Measurements from ENCODE around the gene ARTN. TPM values are rescaled to one million over a fixed set of nuclear protein-coding genes. Genes with fewer than 3 reads are reported as not detected.

Gene ARTN
- total RNA-seq, 2 donors from 2014 or later = 1.2 TPM; not detected in 1

- H3K27ac Mint-ChIP-seq = peak overlapping the region; percentile 30 to 91
- H3K4me3 Mint-ChIP-seq = peak overlapping the region; percentile 89
- H3K4me1 Mint-ChIP-seq (ENCODE audit: low read depth in 2 of 2) = peaks cover 54% of the 10 kb centered on the region in 2 donors
- DNase-seq (ENCODE audit: low spot score) (no peak), ATAC-seq (no peak)
- H3K36me3 Mint-ChIP-seq = peaks cover 24% of the 10 kb centered on the region
- no peaks in the 10 kb centered on the region for H3K9me3 Mint-ChIP-seq
- H3K27me3 Mint-ChIP-seq = no peaks in the 10 kb centered on the region
These were observed 42.4 kb downstream of the ARTN start for GRCh38 chr1:43976045-43976444.

- no peak for DNase-seq (ENCODE audit: low spot score)
- peak overlapping the region; percentile 0 to 14 for H3K27ac Mint-ChIP-seq
- ATAC-seq = no peak
- peaks cover 24% of the 10 kb centered on the region for H3K36me3 Mint-ChIP-seq
- no peaks in the 10 kb centered on the region for H3K9me3 Mint-ChIP-seq
- peaks cover 51 to 54% of the 10 kb centered on the region in 2 donors for H3K4me1 Mint-ChIP-seq (ENCODE audit: low read depth in 2 of 2)
- peak overlapping the region; percentile 89 for H3K4me3 Mint-ChIP-seq
- H3K27me3 Mint-ChIP-seq = no peaks in the 10 kb centered on the region
These were observed 43.3 kb downstream of the ARTN start for GRCh38 chr1:43976890-43977289.

GRCh38 chr1:43977376-43978263 lies 44.0 kb downstream of the ARTN start:
- Mint-ChIP-seq H3K9me3 (no peaks in the 10 kb centered on the region), H3K4me1 (ENCODE audit: low read depth in 2 of 2) (peaks cover 52 to 54% of the 10 kb centered on the region in 2 donors), H3K27me3 (no peaks in the 10 kb centered on the region), H3K4me3 (peak overlapping the region; percentile 89), H3K36me3 (peaks cover 24% of the 10 kb centered on the region), H3K27ac (peak overlapping the region in 1 of 2 donors; percentile 14)
- DNase-seq (ENCODE audit: low spot score) (no peak), ATAC-seq (no peak)

DNA sequence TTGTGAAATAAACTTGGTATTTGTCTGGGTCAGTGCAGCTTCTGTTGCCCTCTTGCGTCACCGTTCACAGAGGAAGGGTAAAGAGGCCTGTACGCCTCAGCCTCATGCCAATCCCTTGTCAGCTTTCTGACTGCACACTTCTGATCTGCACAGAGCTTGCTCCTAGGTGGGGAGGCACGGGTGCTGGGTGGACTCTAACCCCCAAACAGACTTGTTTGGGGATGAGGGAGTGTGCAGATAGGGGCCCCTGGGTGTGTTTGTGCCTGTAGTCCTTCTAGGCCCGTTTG lies 44.6 kb downstream of the ARTN start:
- Mint-ChIP-seq H3K4me3 (peak overlapping the region; percentile 89), H3K4me1 (ENCODE audit: low read depth in 2 of 2) (peaks cover 51 to 52% of the 10 kb centered on the region in 2 donors), H3K27ac (no peak overlapping the region), H3K27me3 (no peaks in the 10 kb centered on the region), H3K9me3 (no peaks in the 10 kb centered on the region), H3K36me3 (peaks cover 24% of the 10 kb centered on the region)
- no peak for ATAC-seq
- DNase-seq (ENCODE audit: low spot score) = no peak

DNA sequence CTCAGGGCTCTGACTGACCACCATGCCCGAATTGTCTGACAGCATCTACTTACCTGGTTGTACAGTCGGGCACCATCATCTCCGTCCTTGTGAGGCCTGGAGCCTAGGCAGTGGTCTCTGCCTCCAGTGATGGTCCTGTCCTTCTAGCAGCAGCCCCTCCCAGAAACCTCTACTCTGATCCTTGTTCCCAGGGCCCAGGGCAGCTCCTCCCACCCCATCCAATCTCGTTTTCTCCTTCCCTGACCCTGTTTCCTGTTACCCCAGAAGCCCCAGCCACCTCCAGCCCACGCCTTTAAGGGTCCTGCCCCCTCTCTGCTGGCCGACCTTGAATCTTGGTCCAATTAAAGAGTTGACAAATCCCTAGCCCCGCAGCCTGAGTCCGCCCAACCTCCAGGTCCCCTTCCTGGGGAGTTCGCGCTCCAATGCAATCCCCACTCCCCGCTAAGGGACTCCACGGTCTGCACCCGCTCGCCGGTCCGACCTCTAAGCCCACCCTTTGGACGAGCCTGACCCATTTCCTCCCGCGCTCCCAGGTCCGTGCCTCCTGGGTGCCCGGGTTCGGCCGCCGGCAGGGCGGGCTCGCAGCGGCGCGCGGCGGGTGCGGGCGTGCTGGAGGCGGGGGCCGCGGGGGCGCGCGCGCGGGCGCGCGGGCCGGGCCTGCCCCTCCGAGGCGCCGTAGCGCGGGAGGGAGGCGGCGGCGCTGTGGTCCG lies 45.1 kb downstream of the ARTN start, which contains the start of gene B4GALT2:
TSS of gene B4GALT2 (plus strand) at position 660 of the 710 bp plus-strand sequence. CDS start 1,951 bp downstream, outside the sequence.
- ATAC-seq = peak; percentile 39 to 50
- H3K4me1 Mint-ChIP-seq (ENCODE audit: low read depth in 2 of 2) = peaks cover 46 to 47% of the 10 kb centered on the region in 2 donors
- H3K36me3 Mint-ChIP-seq = peaks cover 24% of the 10 kb centered on the region

DNA sequence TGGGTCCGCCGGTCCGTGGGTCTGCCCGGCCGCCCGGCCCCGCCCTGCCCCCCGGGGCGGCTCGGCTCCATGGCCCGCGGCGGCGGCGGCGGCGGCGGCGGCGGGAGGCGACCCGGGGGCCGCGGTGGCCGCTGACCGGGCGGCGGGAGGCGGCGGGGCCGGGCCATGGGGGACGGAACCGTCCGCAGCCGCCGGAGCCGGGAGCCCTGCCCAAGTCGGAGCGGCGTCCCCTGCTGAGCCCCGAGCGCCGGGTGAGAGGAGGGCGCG lies 45.6 kb downstream of the ARTN start:
- Mint-ChIP-seq H3K36me3 (peaks cover 24% of the 10 kb centered on the region), H3K27ac (no peak overlapping the region), H3K4me1 (ENCODE audit: low read depth in 2 of 2) (peaks cover 42% of the 10 kb centered on the region in 2 donors), H3K4me3 (no peak overlapping the region), H3K9me3 (no peaks in the 10 kb centered on the region), H3K27me3 (no peaks in the 10 kb centered on the region)
- ATAC-seq = no peak
- DNase-seq (ENCODE audit: low spot score) = no peak

More for the DNA sequence above, 45.1 kb downstream of the ARTN start, which contains the start of gene B4GALT2:
- peak within 1 kb of the TSS; percentile 93 for H3K4me3 Mint-ChIP-seq
- H3K9me3 Mint-ChIP-seq = no peaks in the 10 kb centered on the region
- H3K27ac Mint-ChIP-seq = peak within 1 kb of the TSS; percentile 33 to 59
- H3K27me3 Mint-ChIP-seq = no peaks in the 10 kb centered on the region
- peak; percentile 71 for DNase-seq (ENCODE audit: low spot score)

DNA sequence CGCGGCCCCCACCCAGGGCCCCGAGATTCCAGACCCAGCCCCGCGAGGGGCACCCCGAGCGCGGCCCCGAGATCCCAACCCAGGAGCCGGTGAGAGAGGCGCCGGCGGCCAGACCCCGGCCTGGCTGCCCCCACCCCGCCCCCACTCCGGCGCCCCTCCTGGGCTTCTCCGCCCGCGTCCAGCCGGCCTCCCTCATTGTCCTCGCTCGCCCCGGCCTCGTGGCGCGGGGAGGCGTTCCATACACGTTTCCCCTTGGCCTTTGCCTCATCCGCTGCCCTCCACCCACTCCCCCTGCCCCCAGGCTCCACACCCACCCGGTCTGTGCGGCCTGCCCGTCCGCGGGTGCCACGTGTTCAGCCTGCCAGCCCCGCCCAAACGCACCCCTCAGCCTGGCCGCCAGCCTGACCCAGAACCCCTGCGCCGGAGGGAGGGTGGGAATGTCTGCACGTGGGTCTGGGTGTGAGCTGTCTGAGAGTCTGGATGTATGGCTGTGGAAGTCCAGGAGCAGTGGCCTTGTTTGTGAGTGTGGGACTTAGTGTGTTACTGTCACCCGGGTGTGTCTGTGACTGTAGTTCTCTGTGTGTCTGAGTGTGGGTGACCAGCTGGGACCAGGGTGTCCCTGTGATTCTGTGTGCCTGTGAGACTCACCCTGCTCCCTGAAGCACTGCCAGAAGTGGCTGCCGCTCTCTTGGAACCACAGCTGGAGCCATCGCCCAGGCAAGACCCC lies 46.1 kb downstream of the ARTN start:
- no peaks in the 10 kb centered on the region for H3K9me3 Mint-ChIP-seq

GRCh38 chr1:43980255-43981134 lies 46.9 kb downstream of the ARTN start:
- Mint-ChIP-seq H3K27me3 (no peaks in the 10 kb centered on the region), H3K9me3 (no peaks in the 10 kb centered on the region), H3K27ac (peak overlapping the region; percentile 33 to 59), H3K4me3 (peak overlapping the region; percentile 93), H3K36me3 (peaks cover 24% of the 10 kb centered on the region), H3K4me1 (ENCODE audit: low read depth in 2 of 2) (peaks cover 37 to 38% of the 10 kb centered on the region in 2 donors)
- no peak for ATAC-seq
- no peak for DNase-seq (ENCODE audit: low spot score)

More for the DNA sequence above, 46.1 kb downstream of the ARTN start:
- Mint-ChIP-seq H3K36me3 (peaks cover 24% of the 10 kb centered on the region), H3K27ac (peak overlapping the region; percentile 33 to 59), H3K27me3 (no peaks in the 10 kb centered on the region), H3K4me3 (peak overlapping the region; percentile 93), H3K4me1 (ENCODE audit: low read depth in 2 of 2) (peaks cover 37 to 38% of the 10 kb centered on the region in 2 donors)
- DNase-seq (ENCODE audit: low spot score) (no peak), ATAC-seq (peak in 1 of 2 donors; percentile 53)

DNA sequence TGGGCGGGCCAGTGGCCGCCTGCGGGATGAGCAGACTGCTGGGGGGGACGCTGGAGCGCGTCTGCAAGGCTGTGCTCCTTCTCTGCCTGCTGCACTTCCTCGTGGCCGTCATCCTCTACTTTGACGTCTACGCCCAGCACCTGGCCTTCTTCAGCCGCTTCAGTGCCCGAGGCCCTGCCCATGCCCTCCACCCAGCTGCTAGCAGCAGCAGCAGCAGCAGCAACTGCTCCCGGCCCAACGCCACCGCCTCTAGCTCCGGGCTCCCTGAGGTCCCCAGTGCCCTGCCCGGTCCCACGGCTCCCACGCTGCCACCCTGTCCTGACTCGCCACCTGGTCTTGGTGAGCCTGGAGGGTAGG lies 47.5 kb downstream of the ARTN start:
- no peaks in the 10 kb centered on the region for H3K9me3 Mint-ChIP-seq
- H3K27me3 Mint-ChIP-seq = no peaks in the 10 kb centered on the region
- ATAC-seq (no peak), DNase-seq (ENCODE audit: low spot score) (no peak)
- H3K27ac Mint-ChIP-seq = no peak overlapping the region
- H3K36me3 Mint-ChIP-seq = peaks cover 24% of the 10 kb centered on the region
- H3K4me3 Mint-ChIP-seq = peak overlapping the region; percentile 93
- peaks cover 33 to 34% of the 10 kb centered on the region in 2 donors for H3K4me1 Mint-ChIP-seq (ENCODE audit: low read depth in 2 of 2)

- Mint-ChIP-seq H3K27ac (no peak overlapping the region), H3K27me3 (no peaks in the 10 kb centered on the region), H3K9me3 (no peaks in the 10 kb centered on the region), H3K4me1 (ENCODE audit: low read depth in 2 of 2) (peaks cover 28 to 29% of the 10 kb centered on the region in 2 donors), H3K36me3 (peaks cover 21% of the 10 kb centered on the region), H3K4me3 (no peak overlapping the region)
- ATAC-seq (no peak), DNase-seq (ENCODE audit: low spot score) (no peak)
These were observed 48.0 kb downstream of the ARTN start for GRCh38 chr1:43981636-43982035.

GRCh38 chr1:43982241-43982640 lies 48.6 kb downstream of the ARTN start:
- Mint-ChIP-seq H3K36me3 (peaks cover 15% of the 10 kb centered on the region), H3K9me3 (no peaks in the 10 kb centered on the region)
- no peak for ATAC-seq

DNA sequence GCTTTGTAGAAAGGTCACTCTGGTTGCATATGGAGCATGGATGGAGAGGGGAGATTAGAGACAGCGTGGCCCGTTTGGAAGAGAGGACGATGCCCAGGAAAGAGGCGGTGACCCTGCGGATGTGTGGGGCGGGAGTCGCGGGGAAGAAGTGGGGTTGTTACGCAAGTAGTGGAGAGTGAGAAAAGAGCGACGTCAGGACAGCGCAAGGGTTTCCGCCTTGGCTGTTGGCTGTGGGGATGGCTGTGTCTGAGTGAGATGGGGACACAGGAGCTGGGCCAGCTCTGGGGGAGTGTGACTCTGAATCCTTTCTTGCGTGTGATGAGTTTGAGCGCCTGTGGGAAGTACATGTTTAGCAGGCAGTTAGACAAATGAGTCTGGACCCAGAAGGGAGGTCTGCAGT lies 49.2 kb downstream of the ARTN start:
- no peak overlapping the region for H3K27ac Mint-ChIP-seq
- no peaks in the 10 kb centered on the region for H3K27me3 Mint-ChIP-seq
- no peak overlapping the region for H3K4me3 Mint-ChIP-seq
- peaks cover 17% of the 10 kb centered on the region in 2 donors for H3K4me1 Mint-ChIP-seq (ENCODE audit: low read depth in 2 of 2)
- H3K9me3 Mint-ChIP-seq = no peaks in the 10 kb centered on the region
- DNase-seq (ENCODE audit: low spot score) (no peak), ATAC-seq (no peak)
- H3K36me3 Mint-ChIP-seq = peaks cover 10% of the 10 kb centered on the region

More at GRCh38 chr1:43982241-43982640, 48.6 kb downstream of the ARTN start:
- Mint-ChIP-seq H3K4me3 (no peak overlapping the region), H3K27ac (no peak overlapping the region), H3K27me3 (no peaks in the 10 kb centered on the region), H3K4me1 (ENCODE audit: low read depth in 2 of 2) (peaks cover 22 to 23% of the 10 kb centered on the region in 2 donors)
- no peak for DNase-seq (ENCODE audit: low spot score)

Measured in natural killer cell treated with Interleukin-12 subunit alpha and Interleukin-12 subunit beta and Interleukin-15 and Interleukin-18, amount 100 ng/mL, for 72 hours (primary cell).